Measurements from ENCODE around the gene MID1.
A peak's percentile ranks its signal among the peaks of the same experiment; 100 is the strongest.

MID1 gene

GRCh38 chrX:10648614-10649013 is 28.2 kb upstream of the MID1 start:
- Histone ChIP-seq H3K4me3 (ENCODE audit: severe bottlenecking) (no peak overlapping the region), H3K36me3 (ENCODE audit: low read depth) (no peaks in the 10 kb centered on the region), H3K9me3 (ENCODE audit: severe bottlenecking) (no peaks in the 10 kb centered on the region), H3K4me1 (ENCODE audit: insufficient read depth, poor library complexity, severe bottlenecking) (no peaks in the 10 kb centered on the region), H3K27ac (ENCODE audit: poor library complexity, severe bottlenecking) (no peak overlapping the region), H3K27me3 (ENCODE audit: insufficient read depth, poor library complexity, severe bottlenecking) (no peaks in the 10 kb centered on the region)
- DNase-seq (ENCODE audit: low spot score) (no peak), ATAC-seq (ENCODE audit: low read depth) (no peak)
- no peak for TF ChIP-seq CTCF (IDR thresholded peaks at IDR 0.05; ENCODE audit: poor library complexity, severe bottlenecking)

DNA sequence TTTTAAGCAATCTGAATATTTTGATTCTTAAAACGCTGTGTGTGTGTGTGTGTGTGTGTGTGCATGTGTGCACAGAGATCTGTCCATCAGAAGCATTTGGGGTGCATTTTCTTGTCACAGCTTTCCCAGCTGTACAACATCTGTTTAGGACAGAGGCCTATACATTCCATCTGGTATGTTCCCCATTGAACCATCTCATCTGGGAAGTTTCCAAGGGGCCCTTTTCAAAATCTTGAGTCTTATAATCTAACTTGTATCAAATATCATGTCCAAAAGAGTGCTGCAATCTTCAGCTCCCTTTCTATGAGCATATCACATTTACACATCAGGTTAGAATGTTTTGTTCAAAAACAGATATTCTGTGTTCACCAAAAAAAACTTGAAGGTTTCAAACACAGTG is 16.5 kb upstream of the MID1 start:
- Histone ChIP-seq H3K27ac (ENCODE audit: poor library complexity, severe bottlenecking) (no peak overlapping the region), H3K9me3 (ENCODE audit: severe bottlenecking) (no peaks in the 10 kb centered on the region), H3K27me3 (ENCODE audit: insufficient read depth, poor library complexity, severe bottlenecking) (no peaks in the 10 kb centered on the region), H3K4me3 (ENCODE audit: severe bottlenecking) (no peak overlapping the region), H3K4me1 (ENCODE audit: insufficient read depth, poor library complexity, severe bottlenecking) (peaks cover 34% of the 10 kb centered on the region), H3K36me3 (ENCODE audit: low read depth) (no peaks in the 10 kb centered on the region)
- DNase-seq (ENCODE audit: low spot score) (no peak), ATAC-seq (ENCODE audit: low read depth) (no peak)
- no peak for TF ChIP-seq CTCF (IDR thresholded peaks at IDR 0.05; ENCODE audit: poor library complexity, severe bottlenecking)

- H3K9me3 ChIP-seq (ENCODE audit: severe bottlenecking), result no peaks in the 10 kb centered on the region
- H3K36me3 ChIP-seq (ENCODE audit: low read depth), result no peaks in the 10 kb centered on the region
- DNase-seq (ENCODE audit: low spot score) (no peak), ATAC-seq (ENCODE audit: low read depth) (peak; percentile 30; the same call in 1 of the 3 replicates)
- H3K27me3 ChIP-seq (ENCODE audit: insufficient read depth, poor library complexity, severe bottlenecking), result no peaks in the 10 kb centered on the region
- H3K4me1 ChIP-seq (ENCODE audit: insufficient read depth, poor library complexity, severe bottlenecking), result peaks cover 39% of the 10 kb centered on the region
- TF ChIP-seq CTCF (IDR thresholded peaks at IDR 0.05; ENCODE audit: poor library complexity, severe bottlenecking), result peak; percentile 69
- no peak overlapping the region for H3K4me3 ChIP-seq (ENCODE audit: severe bottlenecking)
- peak overlapping the region; percentile 96 for H3K27ac ChIP-seq (ENCODE audit: poor library complexity, severe bottlenecking)
Measured at GRCh38 chrX:10636337-10636736, 16.0 kb upstream of the MID1 start.

- Histone ChIP-seq H3K36me3 (ENCODE audit: low read depth) (no peaks in the 10 kb centered on the region), H3K27ac (ENCODE audit: poor library complexity, severe bottlenecking) (peak overlapping the region; percentile 96), H3K4me1 (ENCODE audit: insufficient read depth, poor library complexity, severe bottlenecking) (peaks cover 47% of the 10 kb centered on the region), H3K27me3 (ENCODE audit: insufficient read depth, poor library complexity, severe bottlenecking) (no peaks in the 10 kb centered on the region), H3K4me3 (ENCODE audit: severe bottlenecking) (no peak overlapping the region), H3K9me3 (ENCODE audit: severe bottlenecking) (no peaks in the 10 kb centered on the region)
- DNase-seq (ENCODE audit: low spot score) (peak; percentile 83), ATAC-seq (ENCODE audit: low read depth) (peak; percentile 84)
- no peak for TF ChIP-seq CTCF (IDR thresholded peaks at IDR 0.05; ENCODE audit: poor library complexity, severe bottlenecking)
Measured at GRCh38 chrX:10634392-10635161, 14.2 kb upstream of the MID1 start.

- Histone ChIP-seq H3K9me3 (ENCODE audit: severe bottlenecking) (no peaks in the 10 kb centered on the region), H3K27me3 (ENCODE audit: insufficient read depth, poor library complexity, severe bottlenecking) (no peaks in the 10 kb centered on the region), H3K4me3 (ENCODE audit: severe bottlenecking) (no peak overlapping the region), H3K27ac (ENCODE audit: poor library complexity, severe bottlenecking) (peak overlapping the region; percentile 96), H3K36me3 (ENCODE audit: low read depth) (no peaks in the 10 kb centered on the region), H3K4me1 (ENCODE audit: insufficient read depth, poor library complexity, severe bottlenecking) (peaks cover 50% of the 10 kb centered on the region)
- no peak for DNase-seq (ENCODE audit: low spot score)
- peak; percentile 62 for ATAC-seq (ENCODE audit: low read depth)
- TF ChIP-seq CTCF (IDR thresholded peaks at IDR 0.05; ENCODE audit: poor library complexity, severe bottlenecking), result no peak
Measured at GRCh38 chrX:10633722-10634121, 13.3 kb upstream of the MID1 start.

All from RWPE2 (cell line).